AG04449 (cell line): ENCODE data around the gene BNIP3.

Source experiments
- CTCF ChIA-PET: fragments of 350-600 bp; formaldehyde crosslinking; extraction: SDS; loops from one replicate; lab custom pipeline; 2021; ENCODE audit warnings: antibody characterized with exemption; lab: Yijun Ruan, JAX
- POLR2A ChIA-PET: fragments of 400-600, 350-600 bp; formaldehyde crosslinking; extraction: SDS; loops from one replicate; lab custom pipeline; 2020; ENCODE audit warnings: antibody characterized with exemption, inconsistent platforms; lab: Yijun Ruan, JAX
- DNase-seq: peaks from one replicate; pipeline ENCODE4 v3.0.0-alpha.2; 2010; ENCODE audit warnings: low read depth, low spot score
- H3K4me3 ChIP-seq: 2 replicates; pipeline ENCODE4 v1.5.1; 2011; ENCODE audit warnings: low read depth, mild to moderate bottlenecking, control low read depth, low read length
- CTCF ChIP-seq: IDR thresholded peaks from one replicate; pipeline ENCODE4 v1.5.1; 2011; ENCODE audit warnings: mild to moderate bottlenecking, moderate library complexity, low read length, control low read depth, inconsistent platforms; ENCODE audit not compliant: insufficient read depth; ENCODE audit errors: missing control alignments

The BNIP3 gene

GRCh38 chr10:132022241-132022640 lies 40.5 kb upstream of the BNIP3 start:
- POLR2A ChIA-PET = interaction anchor here (1.5 kb wide), 1 partner anchor 41 kb away, joined by 8 read pairs; the partner anchor contains the start of gene BNIP3
- no peak overlapping the region for H3K4me3 ChIP-seq
- TF ChIP-seq CTCF = no peak
- CTCF ChIA-PET = interaction anchor here (0.7 to 2.4 kb wide), 33 partner anchors 8 to 1835 kb away, joined by 3 to 83 read pairs (median 6); partner anchors contain the start of genes BNIP3, JAKMIP3 and PPP2R2D
- no peak for DNase-seq

- TF ChIP-seq CTCF = no peak
- ChIA-PET CTCF (interaction anchor here (1.1 to 3.2 kb wide), 4 partner anchors 16 to 136 kb away, joined by 3 to 17 read pairs (median 8); partner anchors contain the start of gene BNIP3), POLR2A (no interaction called here)
- no peak for DNase-seq
- no peak overlapping the region for H3K4me3 ChIP-seq
Measured at GRCh38 chr10:132021504-132022143, 39.9 kb upstream of the BNIP3 start.

GRCh38 chr10:132021046-132021445 lies 39.3 kb upstream of the BNIP3 start:
- POLR2A ChIA-PET = no interaction called here
- no peak for DNase-seq
- H3K4me3 ChIP-seq = no peak overlapping the region
- CTCF ChIA-PET = interaction anchor here (1.1 to 3.2 kb wide), 4 partner anchors 9 to 136 kb away, joined by 3 to 17 read pairs (median 3); no protein-coding TSS in a partner anchor
- no peak for TF ChIP-seq CTCF

- CTCF ChIA-PET = interaction anchor here (1.1 to 3.2 kb wide), 4 partner anchors 9 to 135 kb away, joined by 3 to 17 read pairs (median 3); no protein-coding TSS in a partner anchor
- no peak for TF ChIP-seq CTCF
- POLR2A ChIA-PET = no interaction called here
- no peak overlapping the region for H3K4me3 ChIP-seq
- no peak for DNase-seq
Measured at GRCh38 chr10:132020456-132020855, 38.7 kb upstream of the BNIP3 start.

- DNase-seq = no peak
- H3K4me3 ChIP-seq = no peak overlapping the region
- CTCF ChIA-PET = interaction anchor here (3.2 kb wide), 1 partner anchor 134 kb away, joined by 17 read pairs; no protein-coding TSS in a partner anchor
- TF ChIP-seq CTCF = no peak
- POLR2A ChIA-PET = no interaction called here
Measured at GRCh38 chr10:132019366-132019765, 37.6 kb upstream of the BNIP3 start.

- H3K4me3 ChIP-seq = no peak overlapping the region
- DNase-seq = no peak
- POLR2A ChIA-PET = no interaction called here
- CTCF ChIA-PET = interaction anchor here (3.2 kb wide), 1 partner anchor 133 kb away, joined by 17 read pairs; no protein-coding TSS in a partner anchor
- TF ChIP-seq CTCF = no peak
Measured at GRCh38 chr10:132018446-132018845, 36.7 kb upstream of the BNIP3 start.
